GM19351 (cell line): ENCODE measurements around the gene C2CD4B.

Source experiments
- ATAC-seq: cut with Tn5 transposase; IDR thresholded peaks from one replicate; pipeline ENCODE4 v1.9.1; 2021; ENCODE audit warnings: mild to moderate bottlenecking, moderate library complexity; ENCODE audit not compliant: unreplicated experiment

Gene C2CD4B

DNA sequence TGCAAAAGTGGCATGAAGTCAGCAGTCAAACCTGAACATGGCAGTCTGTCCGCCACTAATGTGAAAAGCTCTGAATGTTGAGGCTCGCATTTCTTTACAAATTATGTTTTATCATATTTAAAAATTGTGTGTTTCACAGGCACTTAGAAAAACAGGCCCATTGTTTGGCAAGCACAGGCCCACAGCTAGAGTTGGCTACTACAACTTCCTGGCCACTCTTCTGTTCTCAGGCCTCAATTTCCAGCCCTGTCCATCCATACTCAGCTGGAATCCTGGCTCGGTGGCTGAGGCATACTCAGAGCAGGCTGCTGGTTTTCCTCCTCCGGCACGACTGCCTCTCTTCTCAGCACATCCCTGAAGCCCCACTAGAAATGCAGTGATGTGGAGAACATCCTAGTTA lies 44.3 kb downstream of the C2CD4B start:
- no peak for ATAC-seq

DNA sequence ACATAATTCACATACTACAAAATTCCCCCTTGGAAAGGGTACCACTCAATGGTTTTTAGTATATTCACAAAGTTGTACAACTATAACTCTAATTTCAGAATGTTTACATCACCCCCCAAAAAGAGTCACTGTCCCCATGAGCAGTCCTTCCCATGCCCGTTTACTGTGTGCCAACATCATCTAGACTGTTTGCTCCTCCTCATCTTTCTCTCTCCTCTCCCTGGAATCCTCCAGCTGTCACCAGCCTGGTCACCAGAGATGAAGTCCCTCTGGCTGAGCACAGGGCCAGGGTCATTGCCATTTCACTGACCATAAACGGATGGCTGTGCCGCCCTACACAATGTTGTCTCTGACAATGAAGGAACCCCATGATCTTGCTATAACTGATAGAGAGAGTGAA lies 45.2 kb downstream of the C2CD4B start:
- no peak for ATAC-seq

DNA sequence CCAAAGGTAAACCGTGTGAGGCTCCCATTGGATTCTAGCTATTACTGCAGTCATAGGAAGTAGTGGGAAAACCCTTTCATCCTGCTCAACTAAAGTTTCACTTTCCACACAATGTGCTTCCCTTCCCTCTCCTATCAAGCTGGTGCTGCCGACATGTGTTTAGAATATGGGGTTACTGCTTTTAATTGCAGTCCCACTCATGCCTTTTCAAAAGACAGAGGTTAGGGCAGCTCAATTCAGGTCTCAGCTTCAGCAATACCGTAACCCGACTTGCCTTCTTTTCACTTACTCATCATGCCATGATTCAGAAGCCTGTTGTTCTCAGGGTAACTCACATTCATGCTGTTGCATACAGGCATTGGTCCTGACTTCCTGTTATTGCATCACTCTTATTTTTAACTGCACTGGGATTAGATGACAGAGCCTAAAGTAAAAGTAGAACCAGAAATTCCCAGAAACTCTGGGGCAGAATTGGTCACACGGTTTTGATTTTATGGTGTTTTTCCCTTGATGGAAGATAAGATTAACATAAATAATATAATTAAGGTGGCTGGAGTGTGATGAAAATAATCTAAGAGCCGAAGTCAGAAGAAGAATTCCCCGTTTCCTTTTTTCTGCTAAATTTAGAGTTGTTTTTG lies 45.7 kb downstream of the C2CD4B start:
- ATAC-seq, result no peak

- no peak for ATAC-seq
Observed at GRCh38 chr15:62118520-62119226, 46.4 kb downstream of the C2CD4B start.

- ATAC-seq, result no peak
Observed at GRCh38 chr15:62115847-62116246, 49.2 kb downstream of the C2CD4B start.
